Gastrocnemius medialis (tissue), 4 donors: ENCODE results near the gene GGACT.

ENCODE experiments used
- POLR2A ChIP-seq, 2 donors: fragments of 450-650 bp; IDR thresholded peaks; one replicate each; pipeline ENCODE4 v1.6.1; 2017; ENCODE audit warnings: antibody characterized with exemption in 2 of 2, mild to moderate bottlenecking in 2 of 2, moderate library complexity in 2 of 2
- TF ChIP-seq, protein P1 (sequence below), 5 experiments: fragments of 450-650 bp in 3 of 5; fragments of 200-600 bp in 2 of 5; sonication (generic) in 2 of 5; IDR thresholded peaks in 4 of 5; conservative IDR thresholded peaks in 1 of 5; 1 replicate in 4 of 5; 2 replicates in 1 of 5; pipeline ENCODE4 v1.5.1; 2016 to 2019; ENCODE audit warnings: antibody characterized with exemption in 5 of 5, mild to moderate bottlenecking in 3 of 5, moderate library complexity in 3 of 5

DNA sequence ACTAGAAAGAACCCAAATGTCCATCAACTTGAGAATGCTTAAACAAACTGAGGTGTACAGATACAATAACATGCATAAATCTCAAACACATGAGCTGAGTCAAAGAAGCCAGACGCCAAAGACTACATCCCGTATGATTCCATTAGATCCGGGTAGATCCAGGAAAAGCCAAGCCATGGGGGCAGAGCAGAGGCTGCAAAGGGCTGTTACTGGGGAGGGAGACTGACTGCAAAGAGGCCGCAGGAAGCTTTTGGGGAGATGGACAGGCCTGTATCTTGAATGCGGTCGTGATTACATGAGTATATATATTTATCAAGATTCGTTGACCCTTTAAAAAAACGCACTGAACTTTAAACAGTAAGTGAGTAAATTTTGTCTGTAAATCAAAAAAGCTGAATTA lies 28.7 kb downstream of the GGACT start:
- TF ChIP-seq POLR2A (IDR thresholded peaks at IDR 0.05): no peak
- TF ChIP-seq, protein P1, sequence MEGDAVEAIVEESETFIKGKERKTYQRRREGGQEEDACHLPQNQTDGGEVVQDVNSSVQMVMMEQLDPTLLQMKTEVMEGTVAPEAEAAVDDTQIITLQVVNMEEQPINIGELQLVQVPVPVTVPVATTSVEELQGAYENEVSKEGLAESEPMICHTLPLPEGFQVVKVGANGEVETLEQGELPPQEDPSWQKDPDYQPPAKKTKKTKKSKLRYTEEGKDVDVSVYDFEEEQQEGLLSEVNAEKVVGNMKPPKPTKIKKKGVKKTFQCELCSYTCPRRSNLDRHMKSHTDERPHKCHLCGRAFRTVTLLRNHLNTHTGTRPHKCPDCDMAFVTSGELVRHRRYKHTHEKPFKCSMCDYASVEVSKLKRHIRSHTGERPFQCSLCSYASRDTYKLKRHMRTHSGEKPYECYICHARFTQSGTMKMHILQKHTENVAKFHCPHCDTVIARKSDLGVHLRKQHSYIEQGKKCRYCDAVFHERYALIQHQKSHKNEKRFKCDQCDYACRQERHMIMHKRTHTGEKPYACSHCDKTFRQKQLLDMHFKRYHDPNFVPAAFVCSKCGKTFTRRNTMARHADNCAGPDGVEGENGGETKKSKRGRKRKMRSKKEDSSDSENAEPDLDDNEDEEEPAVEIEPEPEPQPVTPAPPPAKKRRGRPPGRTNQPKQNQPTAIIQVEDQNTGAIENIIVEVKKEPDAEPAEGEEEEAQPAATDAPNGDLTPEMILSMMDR (IDR thresholded peaks at IDR 0.05 in 4 of 5, conservative IDR thresholded peaks at IDR 0.05 in 1 of 5): no peak
